CD1c-positive myeloid dendritic cell (primary cell): ENCODE measurements around the gene RNF5.

Source experiments
- DNase-seq: peaks from one replicate; pipeline ENCODE4 v3.0.0-alpha.2; 2016; ENCODE audit errors: extremely low spot score

Gene RNF5

GRCh38 chr6:32151863-32152768 is 26.1 kb upstream of the RNF5 start, which contains the start of gene PRRT1:
TSS of gene PRRT1 (minus strand) at chr6:32151939. CDS start at chr6:32151827, 112 bp downstream.
- DNase-seq: no peak

GRCh38 chr6:32152769-32153563 is 25.2 kb upstream of the RNF5 start:
- no peak for DNase-seq

GRCh38 chr6:32153564-32154513 is 24.4 kb upstream of the RNF5 start, which contains the start of gene PPT2:
TSS of gene PPT2 (plus strand) at chr6:32154141. CDS start at chr6:32154595, 454 bp downstream.
- DNase-seq: peak; percentile 53

GRCh38 chr6:32154514-32155161 is 23.6 kb upstream of the RNF5 start:
- DNase-seq: peak; percentile 59

- DNase-seq: no peak
These were observed 21.3 kb upstream of the RNF5 start for GRCh38 chr6:32156891-32157290.

- DNase-seq: no peak
These were observed 20.2 kb upstream of the RNF5 start for GRCh38 chr6:32158052-32158451.

- DNase-seq: no peak
These were observed 14.5 kb upstream of the RNF5 start for GRCh38 chr6:32163559-32164258.

GRCh38 chr6:32164295-32164694 is 13.9 kb upstream of the RNF5 start, which contains the start of gene EGFL8:
TSS of gene EGFL8 (plus strand) at chr6:32164595. CDS start at chr6:32166166, 1,571 bp downstream.
- DNase-seq: no peak

- no peak for DNase-seq
These were observed 11.7 kb upstream of the RNF5 start for GRCh38 chr6:32166411-32167061.

- DNase-seq: no peak
These were observed 10.9 kb upstream of the RNF5 start for GRCh38 chr6:32167154-32167760.

GRCh38 chr6:32167761-32168262 is 10.4 kb upstream of the RNF5 start:
- no peak for DNase-seq

GRCh38 chr6:32168350-32168749 is 9.9 kb upstream of the RNF5 start:
- DNase-seq: no peak

- DNase-seq: no peak
These were observed 9.2 kb upstream of the RNF5 start for GRCh38 chr6:32168807-32169591.

GRCh38 chr6:32170294-32170693 is 7.9 kb upstream of the RNF5 start:
- no peak for DNase-seq

- DNase-seq: no peak
These were observed 7.0 kb upstream of the RNF5 start for GRCh38 chr6:32171234-32171633.

GRCh38 chr6:32173051-32173727 is 5.0 kb upstream of the RNF5 start:
- DNase-seq: peak; percentile 37

- no peak for DNase-seq
These were observed 3.8 kb upstream of the RNF5 start for GRCh38 chr6:32174416-32174815.

- no peak for DNase-seq
These were observed 2.9 kb upstream of the RNF5 start for GRCh38 chr6:32175322-32175710.
